HG03520 (cell line): ENCODE data around the gene CXCL1.

Experiments used
- ATAC-seq: cut with Tn5 transposase; IDR thresholded peaks from one replicate; pipeline ENCODE4 v1.9.1; 2021; ENCODE audit warnings: mild to moderate bottlenecking, moderate library complexity; ENCODE audit not compliant: unreplicated experiment

CXCL1 gene

GRCh38 chr4:73869130-73870055, at the start of gene CXCL1:
Gene CXCL1, plus strand, starts transcription at chr4:73869393. Its CDS starts 78 bp downstream, at chr4:73869471.
- no peak for ATAC-seq

GRCh38 chr4:73821325-73821724, 47.9 kb upstream of the CXCL1 start:
- no peak for ATAC-seq

- ATAC-seq = no peak
Measured at GRCh38 chr4:73822389-73822788, 46.8 kb upstream of the CXCL1 start.

GRCh38 chr4:73822812-73823504, 46.2 kb upstream of the CXCL1 start:
- no peak for ATAC-seq

- no peak for ATAC-seq
Measured at GRCh38 chr4:73823760-73824159, 45.4 kb upstream of the CXCL1 start.

GRCh38 chr4:73828956-73829355, 40.2 kb upstream of the CXCL1 start:
- no peak for ATAC-seq

GRCh38 chr4:73831569-73831968, 37.6 kb upstream of the CXCL1 start:
- ATAC-seq = no peak

GRCh38 chr4:73832651-73833237, 36.4 kb upstream of the CXCL1 start:
- no peak for ATAC-seq

GRCh38 chr4:73836373-73837279, 32.6 kb upstream of the CXCL1 start, which contains the start of gene CXCL6:
Gene CXCL6, plus strand, starts transcription at chr4:73836678. Its CDS starts 73 bp downstream, at chr4:73836751.
- no peak for ATAC-seq

- no peak for ATAC-seq
Measured at GRCh38 chr4:73839071-73839470, 30.1 kb upstream of the CXCL1 start.

- ATAC-seq = no peak
Measured at GRCh38 chr4:73839715-73840114, 29.5 kb upstream of the CXCL1 start.

GRCh38 chr4:73841243-73841925, 27.8 kb upstream of the CXCL1 start:
- no peak for ATAC-seq

- ATAC-seq = no peak
Measured at GRCh38 chr4:73842696-73843095, 26.5 kb upstream of the CXCL1 start.

- no peak for ATAC-seq
Measured at GRCh38 chr4:73843369-73843768, 25.8 kb upstream of the CXCL1 start.

GRCh38 chr4:73844345-73844744, 24.8 kb upstream of the CXCL1 start:
- no peak for ATAC-seq

GRCh38 chr4:73844806-73845205, 24.4 kb upstream of the CXCL1 start:
- no peak for ATAC-seq

- ATAC-seq = no peak
Measured at GRCh38 chr4:73847526-73848182, 21.5 kb upstream of the CXCL1 start.

- ATAC-seq = no peak
Measured at GRCh38 chr4:73848183-73848777, 20.9 kb upstream of the CXCL1 start.
